Activated naive CD4-positive, alpha-beta T cell treated with anti-CD3 and anti-CD28 coated beads, Interleukin-2, amount 50 U/mL, for 72 hours (primary cell): ENCODE measurements around the gene TMEM123. TPM values are rescaled to one million over a fixed set of nuclear protein-coding genes. Genes with fewer than 3 reads are reported as not detected.
"Not testable (repeated sequence)": the region's sequence is repeated elsewhere in the genome, so short reads cannot be mapped to it uniquely, and the experiment has no call there.

Source experiments
- ATAC-seq, 2 donors: fragments of 150-1000 bp; cut with Tn5 transposase; 2 replicates each; pipeline ENCODE4 v1.10.0; 2021; ENCODE audit warnings: mild to moderate bottlenecking in 2 of 2, moderate library complexity in 2 of 2
- DNase-seq, 2 donors: peaks; one replicate each; pipeline ENCODE4 v3.0.0; 2021 to 2022; ENCODE audit warnings: low spot score in 2 of 2
- H3K27ac Mint-ChIP-seq, 2 donors: one replicate each; pipeline ENCODE4 v1.8.0; 2022; ENCODE audit warnings: mild to moderate bottlenecking in 2 of 2, mixed read lengths in 2 of 2
- H3K36me3 Mint-ChIP-seq, 2 donors: one replicate each; pipeline ENCODE4 v1.8.0; 2022; ENCODE audit warnings: mixed read lengths in 2 of 2
- H3K9me3 Mint-ChIP-seq, 2 donors: one replicate each; pipeline ENCODE4 v1.8.0; 2022; ENCODE audit warnings: mixed read lengths in 2 of 2
- total RNA-seq, 2 donors: library from RNA; stranded (reverse); gene quantifications; one replicate each; pipeline ENCODE4 v1.2.3, GENCODE V29; 2022

The TMEM123 gene
- total RNA-seq, 2 donors from 2014 or later, result 193 to 330 TPM

GRCh38 chr11:102458548-102458947, 6.0 kb upstream of the TMEM123 start:
- peak in 1 of 2 donors; percentile 12 for ATAC-seq
- Mint-ChIP-seq H3K27ac (peak overlapping the region; percentile 26 to 62), H3K9me3 (peaks cover 4 to 7% of the 10 kb centered on the region in 2 donors)

GRCh38 chr11:102457865-102458264, 5.3 kb upstream of the TMEM123 start:
- peaks cover 0 to 9% of the 10 kb centered on the region in 2 donors for H3K36me3 Mint-ChIP-seq
- DNase-seq, result no peak
- H3K9me3 Mint-ChIP-seq, result peaks cover 4 to 7% of the 10 kb centered on the region in 2 donors
- H3K27ac Mint-ChIP-seq, result peak overlapping the region; percentile 62 to 89
- ATAC-seq, result peak in 1 of 2 donors; percentile 5

More at GRCh38 chr11:102458548-102458947, 6.0 kb upstream of the TMEM123 start:
- H3K36me3 Mint-ChIP-seq, result peaks cover 0 to 9% of the 10 kb centered on the region in 2 donors
- DNase-seq, result no peak

- peak overlapping the region in 1 of 2 donors; percentile 89 for H3K27ac Mint-ChIP-seq
- peaks cover 4 to 7% of the 10 kb centered on the region in 2 donors for H3K9me3 Mint-ChIP-seq
- H3K36me3 Mint-ChIP-seq, result peaks cover under 1 to 9% of the 10 kb centered on the region in 2 donors
- DNase-seq (no peak), ATAC-seq (peak in 1 of 2 donors; percentile 44)
These were observed 4.6 kb upstream of the TMEM123 start for GRCh38 chr11:102457056-102457677.

GRCh38 chr11:102456381-102456780, 3.8 kb upstream of the TMEM123 start:
- peaks cover 4 to 7% of the 10 kb centered on the region in 2 donors for H3K9me3 Mint-ChIP-seq
- ATAC-seq, result no peak
- no peak overlapping the region for H3K27ac Mint-ChIP-seq
- no peak for DNase-seq
- H3K36me3 Mint-ChIP-seq, result peaks cover 8 to 16% of the 10 kb centered on the region in 2 donors

- DNase-seq, result no peak
- no peak overlapping the region for H3K27ac Mint-ChIP-seq
- no peak for ATAC-seq
- no peaks in the 10 kb centered on the region for H3K9me3 Mint-ChIP-seq
- peaks cover 25 to 29% of the 10 kb centered on the region in 2 donors for H3K36me3 Mint-ChIP-seq
These were observed 1.4 kb upstream of the TMEM123 start for GRCh38 chr11:102453921-102454320.

- no peaks in the 10 kb centered on the region for H3K9me3 Mint-ChIP-seq
- peak in 1 of 2 donors; percentile 1 for ATAC-seq
- DNase-seq, result no peak
These were observed 734 bp upstream of the TMEM123 start for GRCh38 chr11:102453302-102453695.

GRCh38 chr11:102451681-102452460, 694 bp downstream of the TMEM123 start:
- ATAC-seq, result peak; percentile 64 to 70
- peak overlapping the region; percentile 95 to 100 for H3K27ac Mint-ChIP-seq
- peaks cover 46 to 49% of the 10 kb centered on the region in 2 donors for H3K36me3 Mint-ChIP-seq
- no peaks in the 10 kb centered on the region for H3K9me3 Mint-ChIP-seq
- DNase-seq, result peak; percentile 81 to 93

More at GRCh38 chr11:102453302-102453695, 734 bp upstream of the TMEM123 start:
- H3K27ac Mint-ChIP-seq, result peak overlapping the region; percentile 95 to 100
- H3K36me3 Mint-ChIP-seq, result peaks cover 32 to 35% of the 10 kb centered on the region in 2 donors

GRCh38 chr11:102451041-102451680, 1.4 kb downstream of the TMEM123 start:
- DNase-seq, result no peak
- Mint-ChIP-seq H3K36me3 (peaks cover 52 to 53% of the 10 kb centered on the region in 2 donors), H3K9me3 (no peaks in the 10 kb centered on the region), H3K27ac (peak overlapping the region; percentile 95 to 100)
- no peak for ATAC-seq

- Mint-ChIP-seq H3K9me3 (peaks cover 8 to 9% of the 10 kb centered on the region in 2 donors), H3K36me3 (peaks cover 63 to 65% of the 10 kb centered on the region in 2 donors), H3K27ac (peak overlapping the region; percentile 26 to 100)
- DNase-seq (no peak), ATAC-seq (no peak)
These were observed 2.7 kb downstream of the TMEM123 start for GRCh38 chr11:102449651-102450570.

- Mint-ChIP-seq H3K27ac (peak overlapping the region; percentile 17 to 100), H3K36me3 (peaks cover 66 to 75% of the 10 kb centered on the region in 2 donors), H3K9me3 (peaks cover 8 to 9% of the 10 kb centered on the region in 2 donors)
- DNase-seq, result no peak
- no peak for ATAC-seq
These were observed 3.7 kb downstream of the TMEM123 start for GRCh38 chr11:102448869-102449224.

- peaks cover 8 to 9% of the 10 kb centered on the region in 2 donors for H3K9me3 Mint-ChIP-seq
- ATAC-seq, result no peak
- peak overlapping the region; percentile 24 to 100 for H3K27ac Mint-ChIP-seq
- DNase-seq, result no peak
- peaks cover 73 to 82% of the 10 kb centered on the region in 2 donors for H3K36me3 Mint-ChIP-seq
These were observed 4.4 kb downstream of the TMEM123 start for GRCh38 chr11:102447941-102448868.

GRCh38 chr11:102447193-102447592, 5.4 kb downstream of the TMEM123 start:
- Mint-ChIP-seq H3K27ac (peak overlapping the region; percentile 88 to 100), H3K36me3 (peaks cover 82 to 92% of the 10 kb centered on the region in 2 donors), H3K9me3 (peaks cover 8 to 9% of the 10 kb centered on the region in 2 donors)
- DNase-seq, result no peak
- peak; percentile 56 for ATAC-seq

GRCh38 chr11:102446606-102447005, 6.0 kb downstream of the TMEM123 start:
- peak overlapping the region; percentile 88 to 100 for H3K27ac Mint-ChIP-seq
- peaks cover 8 to 9% of the 10 kb centered on the region in 2 donors for H3K9me3 Mint-ChIP-seq
- no peak for ATAC-seq
- H3K36me3 Mint-ChIP-seq, result peaks cover 77 to 91% of the 10 kb centered on the region in 2 donors
- DNase-seq, result no peak

GRCh38 chr11:102444693-102445092, 7.9 kb downstream of the TMEM123 start:
- DNase-seq, H3K27ac Mint-ChIP-seq, H3K9me3 Mint-ChIP-seq, ATAC-seq: not testable (repeated sequence)
- H3K36me3 Mint-ChIP-seq, result peaks cover 58 to 87% of the 10 kb centered on the region in 2 donors

GRCh38 chr11:102444142-102444541, 8.4 kb downstream of the TMEM123 start:
- DNase-seq, ATAC-seq, H3K9me3 Mint-ChIP-seq: not testable (repeated sequence)
- Mint-ChIP-seq H3K27ac (peak overlapping the region in 1 of 2 donors; percentile 21), H3K36me3 (peaks cover 55 to 91% of the 10 kb centered on the region in 2 donors)
